Embryonic facial prominence (tissue), 1 donor: ENCODE measurements around the gene NSUN7.

Source experiments
- DNase-seq: peaks from one replicate; pipeline ENCODE4 v3.0.0-alpha.2; 2016; ENCODE audit errors: extremely low spot score

The NSUN7 gene

DNA sequence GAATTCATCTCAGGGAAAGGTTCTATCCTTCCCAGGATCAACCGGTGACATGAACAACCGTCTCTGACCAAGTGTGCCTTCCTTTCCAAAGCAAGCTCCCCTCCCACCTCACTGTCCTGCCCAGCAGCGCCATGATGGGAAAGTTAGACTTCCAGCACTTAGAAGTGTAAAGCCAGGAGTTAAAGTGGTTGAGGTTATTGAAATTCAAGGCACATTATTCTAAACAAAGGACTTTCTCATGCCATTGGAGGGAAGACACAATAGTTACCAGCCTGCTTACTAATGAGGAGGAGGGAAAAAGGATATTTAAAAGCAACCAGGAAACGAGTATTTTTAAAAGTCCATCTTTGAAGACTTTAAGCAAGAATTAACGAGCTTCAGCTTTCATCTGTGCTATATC lies 96.8 kb downstream of the NSUN7 start:
- no peak for DNase-seq

DNA sequence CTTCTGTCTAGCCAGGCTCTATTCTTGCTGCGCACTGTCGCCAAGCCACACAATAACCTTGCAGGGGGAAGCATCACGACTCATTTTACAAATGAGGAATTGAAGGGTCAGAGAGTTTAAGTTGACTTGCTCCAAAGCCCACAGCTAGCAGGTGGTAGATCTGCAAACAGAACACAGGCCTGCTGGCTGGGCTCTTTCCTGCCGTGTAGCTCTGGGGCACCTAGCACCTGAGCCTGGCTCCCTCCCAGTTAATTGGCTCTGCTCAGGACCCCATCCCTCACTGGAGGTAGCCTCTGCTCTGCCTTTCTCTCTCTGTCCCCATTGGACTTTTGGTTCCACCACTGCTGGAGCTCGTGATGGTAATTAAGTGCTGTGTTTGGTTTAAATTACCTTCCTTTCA lies 98.5 kb downstream of the NSUN7 start:
- DNase-seq = no peak

DNA sequence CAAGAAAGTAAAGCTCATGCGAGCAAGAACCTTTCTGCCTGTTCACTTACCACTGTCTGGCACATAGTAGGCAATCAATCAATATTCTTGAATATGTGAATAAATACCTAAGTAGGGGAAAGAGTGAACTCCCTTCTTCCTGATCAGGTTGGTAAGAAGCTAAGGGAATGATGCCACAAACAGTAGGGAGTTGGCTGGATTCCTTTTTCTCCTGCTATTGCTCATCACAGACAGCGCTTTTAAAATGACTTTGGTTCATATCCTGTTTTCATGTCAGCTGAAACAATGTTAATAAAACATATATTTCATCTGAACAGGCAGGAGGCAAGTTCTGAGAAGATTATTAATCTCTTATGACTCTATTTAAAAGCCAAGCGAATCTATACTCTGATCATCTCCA lies 99.2 kb downstream of the NSUN7 start:
- DNase-seq = no peak

DNA sequence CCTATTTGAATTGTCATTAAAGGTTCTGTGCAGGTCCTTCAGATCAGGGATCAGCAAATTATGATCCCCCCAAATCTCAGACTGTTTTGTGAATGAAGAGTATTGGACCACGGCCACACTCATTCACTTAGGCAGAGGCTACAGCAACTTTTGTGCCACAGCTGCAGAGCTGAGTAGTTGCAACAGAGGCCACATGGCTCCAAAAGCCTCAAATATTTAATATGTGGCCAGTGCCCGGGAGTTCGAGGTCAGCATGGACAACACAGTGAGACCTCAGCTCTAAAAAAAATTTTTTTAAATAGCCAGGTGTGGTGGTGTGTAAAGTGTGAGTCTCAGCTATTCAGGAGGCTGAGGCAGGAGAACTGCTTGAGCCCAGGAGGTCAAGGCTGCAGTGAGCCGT lies 100.7 kb downstream of the NSUN7 start:
- no peak for DNase-seq

DNA sequence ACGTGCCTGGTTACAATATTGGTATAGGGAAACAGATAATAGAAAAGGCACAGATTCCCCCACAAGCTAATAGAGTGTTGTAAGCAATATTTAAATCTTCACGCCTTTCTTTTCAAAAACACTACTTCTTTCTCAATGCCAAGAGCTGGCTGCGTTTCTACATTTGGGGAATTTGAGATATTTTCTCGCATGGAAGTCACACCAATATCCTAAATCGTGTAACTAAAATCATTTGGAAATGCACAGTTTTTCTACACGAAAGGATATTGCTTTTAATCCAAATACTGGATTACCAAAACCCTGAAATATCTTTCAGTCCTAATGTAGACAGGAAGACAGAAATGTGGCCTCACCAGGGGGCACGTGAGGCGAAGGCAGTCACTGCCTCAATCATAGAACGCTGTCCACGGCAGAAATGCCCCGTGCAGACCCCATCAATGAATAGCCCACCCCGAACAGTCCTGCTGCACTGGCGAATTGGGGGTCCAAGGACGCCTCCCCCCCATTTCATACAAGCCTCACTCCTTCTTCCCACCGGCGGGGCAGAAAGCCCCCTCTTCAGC lies 106.6 kb downstream of the NSUN7 start:
- DNase-seq = no peak

DNA sequence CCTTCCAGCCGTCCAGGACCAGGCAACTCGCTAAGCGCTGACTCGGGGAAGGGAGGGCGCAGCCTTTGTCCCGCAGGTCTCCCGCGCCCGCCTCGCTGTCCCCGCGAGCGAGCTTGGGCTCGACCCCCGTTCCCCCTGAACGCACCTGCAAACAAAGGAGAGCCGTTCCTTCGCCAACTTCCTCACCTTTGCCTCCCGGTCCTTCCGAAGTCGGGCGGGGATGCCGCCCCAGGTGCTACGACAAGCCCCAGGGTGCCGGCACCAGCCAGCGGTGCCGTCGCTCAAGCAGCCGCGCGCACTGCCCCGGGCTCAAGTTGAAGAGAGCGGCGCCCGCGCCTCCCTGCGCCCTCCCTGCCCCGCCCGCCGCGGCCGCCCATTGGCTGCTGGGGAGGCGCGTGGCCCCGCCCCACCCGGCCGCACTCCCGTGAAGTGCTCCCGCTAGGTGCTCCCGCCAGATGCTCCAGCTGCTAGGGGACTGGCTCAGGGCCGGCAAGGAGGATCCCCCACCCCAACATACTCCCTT lies 107.1 kb downstream of the NSUN7 start:
- DNase-seq = peak; percentile 21

DNA sequence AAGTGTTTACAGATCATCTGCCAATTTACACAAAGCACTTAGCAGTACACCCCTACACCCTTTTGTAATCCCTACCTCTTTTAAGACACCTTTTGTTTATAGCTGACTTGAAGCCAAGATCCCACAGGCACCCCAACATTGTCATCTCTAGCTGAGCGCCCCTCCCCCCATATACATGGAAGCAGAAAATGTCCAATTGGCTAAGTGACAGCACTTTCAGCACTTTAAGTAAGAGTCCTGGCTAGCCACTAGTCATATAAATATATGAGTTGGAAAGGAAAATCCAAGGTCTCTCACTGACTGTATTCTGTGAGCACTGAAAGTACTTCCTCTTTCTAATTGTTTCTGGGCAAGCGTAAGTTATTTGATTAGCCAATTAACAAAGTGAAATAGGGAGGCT lies 108.2 kb downstream of the NSUN7 start:
- DNase-seq = no peak

DNA sequence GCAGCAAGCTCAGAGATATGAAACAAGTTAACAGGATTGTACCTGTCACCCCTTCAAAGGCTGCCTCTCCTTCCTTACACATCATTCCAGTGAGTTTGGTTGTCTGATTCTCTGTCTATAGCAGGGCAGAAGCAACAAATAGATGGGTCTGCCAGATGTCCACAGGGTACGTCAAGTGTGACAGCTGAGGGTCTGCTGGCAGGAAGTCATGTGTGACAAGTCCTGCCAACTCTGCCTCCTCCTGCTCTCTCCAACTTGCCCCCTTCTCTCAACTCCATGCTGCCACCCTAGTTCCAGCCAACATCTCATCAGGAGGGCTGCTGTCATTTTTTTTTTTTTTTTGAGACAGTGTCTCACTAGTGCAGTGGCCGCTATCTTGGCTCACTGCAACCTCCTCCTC lies 109.2 kb downstream of the NSUN7 start:
- no peak for DNase-seq
